Liver (tissue), 3 donors: ENCODE results near the gene LGALS4.

Source experiments
- CTCF ChIP-seq: fragments of 150-350 bp; IDR thresholded peaks from 2 replicates; pipeline ENCODE4 v1.5.1; 2017; ENCODE audit warnings: improper control_type of control experiment, low read depth, low read length; ENCODE audit not compliant: missing input control
- EGR1 ChIP-seq, 2 donors: IDR thresholded peaks; 2 replicates each; pipeline ENCODE4 v1.6.1; 2016 to 2018; ENCODE audit warnings: antibody characterized with exemption in 2 of 2, low read depth in 2 of 2
- HNF4A ChIP-seq, 2 donors: conservative IDR thresholded peaks; 2 replicates each; pipeline ENCODE4 v1.6.1; 2016; ENCODE audit warnings: antibody characterized with exemption in 2 of 2, mild to moderate bottlenecking in 2 of 2
- NR2F2 ChIP-seq: IDR thresholded peaks from 2 replicates; pipeline ENCODE4 v1.6.1; 2016; ENCODE audit warnings: antibody characterized with exemption
- RAD21 ChIP-seq, 2 donors: IDR thresholded peaks; 2 replicates each; pipeline ENCODE4 v1.6.1; 2016; ENCODE audit warnings: antibody characterized with exemption in 2 of 2, mild to moderate bottlenecking in 2 of 2
- REST ChIP-seq: IDR thresholded peaks from 2 replicates; pipeline ENCODE4 v1.6.1; 2016; ENCODE audit warnings: antibody characterized with exemption, mild to moderate bottlenecking
- RXRA ChIP-seq, 2 donors: IDR thresholded peaks; 2 replicates each; pipeline ENCODE4 v1.6.1; 2017 to 2018; ENCODE audit warnings: antibody characterized with exemption in 2 of 2, mild to moderate bottlenecking in 1 of 2
- SP1 ChIP-seq: IDR thresholded peaks from 2 replicates; pipeline ENCODE4 v1.6.1; 2018; ENCODE audit warnings: antibody characterized with exemption, mild to moderate bottlenecking
- TAF1 ChIP-seq: conservative IDR thresholded peaks from 2 replicates; pipeline ENCODE4 v1.6.1; 2016; ENCODE audit warnings: antibody characterized with exemption, mild to moderate bottlenecking
- YY1 ChIP-seq: IDR thresholded peaks from 2 replicates; pipeline ENCODE4 v1.6.1; 2016; ENCODE audit warnings: antibody characterized with exemption, mild to moderate bottlenecking
- donor health status: healthy.
- donor health status: healthy.

- TF ChIP-seq CTCF = no peak
- TF ChIP-seq YY1 = no peak
- TF ChIP-seq RXRA (IDR thresholded peaks at IDR 0.05) = no peak
- TF ChIP-seq EGR1 (IDR thresholded peaks at IDR 0.05; ENCODE audit: low read depth in 2 of 2) = no peak
- no peak for TF ChIP-seq TAF1
- TF ChIP-seq RAD21 (IDR thresholded peaks at IDR 0.05) = no peak
- no peak for TF ChIP-seq REST
- no peak for TF ChIP-seq HNF4A (conservative IDR thresholded peaks at IDR 0.05)
- TF ChIP-seq NR2F2 = no peak
- TF ChIP-seq SP1 = no peak
Measured at GRCh38 chr19:38786572-38787265, 26.0 kb downstream of the LGALS4 start.
